ENCODE data around the gene CABLES1.

- no peak for TF ChIP-seq CTCF (IDR thresholded peaks at IDR 0.05)
- no peak for TF ChIP-seq POLR2A (IDR thresholded peaks at IDR 0.05)
These were observed 10.3 kb downstream of the CABLES1 start for GRCh38 chr18:23145621-23146020.

Measured in Peyer's patch (tissue), 4 donors.